ENCODE measurements around the gene ASTN2. TPM values are rescaled to one million over a fixed set of nuclear protein-coding genes. Genes with fewer than 3 reads are reported as not detected.

Gene ASTN2
- polyA plus RNA-seq, 1 donor from 2014 or later = 6.8 TPM

- Histone ChIP-seq H3K36me3 (ENCODE audit: insufficient read depth, low read length) (no peaks in the 10 kb centered on the region), H2AFZ (ENCODE audit: low read depth, low read length) (no peak overlapping the region), H3K4me2 (ENCODE audit: low read length) (no peak overlapping the region), H3K27ac (ENCODE audit: low read length) (no peak overlapping the region), H3K27me3 (ENCODE audit: insufficient read depth, low read depth, low read length) (no peaks in the 10 kb centered on the region), H3F3A (ENCODE audit: insufficient read depth, low read length, poor library complexity, severe bottlenecking) (no peaks in the 10 kb centered on the region), H4K20me1 (ENCODE audit: insufficient read depth) (no peaks in the 10 kb centered on the region), H3K9me2 (ENCODE audit: insufficient read depth, low read length) (no peaks in the 10 kb centered on the region), H3K79me2 (replicated peaks; ENCODE audit: insufficient read depth, low read length) (no peaks in the 10 kb centered on the region), H3K9ac (ENCODE audit: low read length) (no peak overlapping the region), H3K9me3 (ENCODE audit: low read length) (no peaks in the 10 kb centered on the region), H3K4me3 (ENCODE audit: low read length) (no peak overlapping the region)
- no peak for TF ChIP-seq MXI1 (conservative IDR thresholded peaks at IDR 0.05; ENCODE audit: poor library complexity, severe bottlenecking)
- no peak for TF ChIP-seq TAF1 (IDR thresholded peaks at IDR 0.05; ENCODE audit: low read depth)
- no peak for TF ChIP-seq CTCF (IDR thresholded peaks at IDR 0.05; ENCODE audit: poor library complexity, severe bottlenecking)
- no peak for TF ChIP-seq RAD21 (conservative IDR thresholded peaks at IDR 0.05)
- no peak for TF ChIP-seq POLR2AphosphoS5 (IDR thresholded peaks at IDR 0.05)
- TF ChIP-seq EZH2 (IDR thresholded peaks at IDR 0.05; ENCODE audit: borderline replicate concordance, insufficient read depth, low read length, poor library complexity, severe bottlenecking) = no peak
- no peak for TF ChIP-seq SMC3 (conservative IDR thresholded peaks at IDR 0.05; ENCODE audit: poor library complexity)
- no peak for TF ChIP-seq EP300 (conservative IDR thresholded peaks at IDR 0.05; ENCODE audit: poor library complexity, severe bottlenecking)
- no peak for TF ChIP-seq REST (IDR thresholded peaks at IDR 0.05; ENCODE audit: borderline replicate concordance)
Measured at GRCh38 chr9:116626762-116627161, 788.1 kb downstream of the ASTN2 start.

- TF ChIP-seq EZH2 (IDR thresholded peaks at IDR 0.05; ENCODE audit: borderline replicate concordance, insufficient read depth, low read length, poor library complexity, severe bottlenecking) = no peak
- no peak for TF ChIP-seq REST (IDR thresholded peaks at IDR 0.05; ENCODE audit: borderline replicate concordance)
- no peak for TF ChIP-seq EP300 (conservative IDR thresholded peaks at IDR 0.05; ENCODE audit: poor library complexity, severe bottlenecking)
- no peak for TF ChIP-seq MXI1 (conservative IDR thresholded peaks at IDR 0.05; ENCODE audit: poor library complexity, severe bottlenecking)
- no peak for TF ChIP-seq RAD21 (conservative IDR thresholded peaks at IDR 0.05)
- TF ChIP-seq TAF1 (IDR thresholded peaks at IDR 0.05; ENCODE audit: low read depth) = no peak
- no peak for TF ChIP-seq CTCF (IDR thresholded peaks at IDR 0.05; ENCODE audit: poor library complexity, severe bottlenecking)
- H3K9me2 ChIP-seq (ENCODE audit: insufficient read depth, low read length) = no peaks in the 10 kb centered on the region
- H2AFZ ChIP-seq (ENCODE audit: low read depth, low read length) = no peak overlapping the region
- no peaks in the 10 kb centered on the region for H3F3A ChIP-seq (ENCODE audit: insufficient read depth, low read length, poor library complexity, severe bottlenecking)
- no peaks in the 10 kb centered on the region for H3K27me3 ChIP-seq (ENCODE audit: insufficient read depth, low read depth, low read length)
- no peaks in the 10 kb centered on the region for H3K36me3 ChIP-seq (ENCODE audit: insufficient read depth, low read length)
- H3K27ac ChIP-seq (ENCODE audit: low read length) = no peak overlapping the region
- H3K4me3 ChIP-seq (ENCODE audit: low read length) = no peak overlapping the region
- H3K4me2 ChIP-seq (ENCODE audit: low read length) = no peak overlapping the region
- H4K20me1 ChIP-seq (ENCODE audit: insufficient read depth) = no peaks in the 10 kb centered on the region
- no peak overlapping the region for H3K9ac ChIP-seq (ENCODE audit: low read length)
- H3K79me2 ChIP-seq (replicated peaks; ENCODE audit: insufficient read depth, low read length) = no peaks in the 10 kb centered on the region
- no peaks in the 10 kb centered on the region for H3K9me3 ChIP-seq (ENCODE audit: low read length)
Measured at GRCh38 chr9:116623715-116624114, 791.1 kb downstream of the ASTN2 start.
